Endothelial cell (in vitro differentiated cells): ENCODE data around the gene EFNB1. TPM values are rescaled to one million over a fixed set of nuclear protein-coding genes. Genes with fewer than 3 reads are reported as not detected.

Experiments used
- DNase-seq: peaks from one replicate; pipeline ENCODE4 v3.0.0; 2021; ENCODE audit warnings: low spot score
- H3K27ac Mint-ChIP-seq: one replicate; pipeline ENCODE4 v1.8.0; 2021; ENCODE audit warnings: mixed read lengths, inconsistent platforms; ENCODE audit not compliant: unreplicated experiment
- H3K27me3 Mint-ChIP-seq: one replicate; pipeline ENCODE4 v1.8.0; 2021; ENCODE audit warnings: mild to moderate bottlenecking, moderate library complexity, mixed read lengths, inconsistent platforms; ENCODE audit not compliant: unreplicated experiment
- H3K36me3 Mint-ChIP-seq: one replicate; pipeline ENCODE4 v1.8.0; 2021; ENCODE audit warnings: mild to moderate bottlenecking, low read depth, mixed read lengths, inconsistent platforms; ENCODE audit not compliant: unreplicated experiment
- H3K4me1 Mint-ChIP-seq: one replicate; pipeline ENCODE4 v1.8.0; 2021; ENCODE audit warnings: mild to moderate bottlenecking, mixed read lengths, inconsistent platforms; ENCODE audit not compliant: unreplicated experiment
- H3K4me3 Mint-ChIP-seq: one replicate; pipeline ENCODE4 v1.8.0; 2021; ENCODE audit warnings: mild to moderate bottlenecking, mixed read lengths, inconsistent platforms; ENCODE audit not compliant: unreplicated experiment
- H3K9me3 Mint-ChIP-seq: one replicate; pipeline ENCODE4 v1.8.0; 2021; ENCODE audit warnings: mixed read lengths, inconsistent platforms; ENCODE audit not compliant: unreplicated experiment
- total RNA-seq: library from RNA; stranded (reverse); fragmentation: NEBNext Ultra II Directional; extraction: Animal tissue kit (Norgen Biotek cat#: 25700); gene quantifications from one replicate; pipeline ENCODE4 v1.2.1, GENCODE V29; 2021; ENCODE audit not compliant: unreplicated experiment
- TF ChIP-seq, protein P1 (sequence below): fragments of 200-600 bp; sonication (generic); IDR thresholded peaks from one replicate; pipeline ENCODE4 v1.5.0; 2021; ENCODE audit warnings: antibody characterized with exemption; ENCODE audit not compliant: unreplicated experiment

Gene EFNB1
- total RNA-seq, 1 donor from 2014 or later = 7.8 TPM

DNA sequence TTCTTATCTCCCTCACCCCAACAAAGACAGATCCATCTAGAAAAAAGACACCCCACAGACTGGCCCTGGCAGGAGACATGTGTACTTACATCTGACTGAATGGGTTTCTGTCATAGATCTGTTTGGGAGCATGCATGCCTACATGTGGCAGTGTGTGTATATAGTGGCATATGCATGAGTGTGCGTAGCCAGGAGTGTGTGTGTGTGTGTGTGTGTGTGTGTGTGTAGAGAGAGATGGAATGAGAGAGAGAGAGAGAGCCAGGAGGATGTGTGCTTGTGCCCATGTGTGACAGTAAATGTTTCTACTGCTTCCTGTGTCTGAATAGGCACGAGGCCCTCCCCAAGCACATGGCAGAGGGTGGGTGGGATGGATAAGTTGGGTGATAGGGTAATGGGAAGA is 37.1 kb downstream of the EFNB1 start:
- no peak for DNase-seq
- Mint-ChIP-seq H3K27ac (no peak overlapping the region), H3K4me1 (no peaks in the 10 kb centered on the region), H3K4me3 (no peak overlapping the region), H3K9me3 (no peaks in the 10 kb centered on the region), H3K36me3 (no peaks in the 10 kb centered on the region), H3K27me3 (peaks cover 9% of the 10 kb centered on the region)
- TF ChIP-seq, protein P1, sequence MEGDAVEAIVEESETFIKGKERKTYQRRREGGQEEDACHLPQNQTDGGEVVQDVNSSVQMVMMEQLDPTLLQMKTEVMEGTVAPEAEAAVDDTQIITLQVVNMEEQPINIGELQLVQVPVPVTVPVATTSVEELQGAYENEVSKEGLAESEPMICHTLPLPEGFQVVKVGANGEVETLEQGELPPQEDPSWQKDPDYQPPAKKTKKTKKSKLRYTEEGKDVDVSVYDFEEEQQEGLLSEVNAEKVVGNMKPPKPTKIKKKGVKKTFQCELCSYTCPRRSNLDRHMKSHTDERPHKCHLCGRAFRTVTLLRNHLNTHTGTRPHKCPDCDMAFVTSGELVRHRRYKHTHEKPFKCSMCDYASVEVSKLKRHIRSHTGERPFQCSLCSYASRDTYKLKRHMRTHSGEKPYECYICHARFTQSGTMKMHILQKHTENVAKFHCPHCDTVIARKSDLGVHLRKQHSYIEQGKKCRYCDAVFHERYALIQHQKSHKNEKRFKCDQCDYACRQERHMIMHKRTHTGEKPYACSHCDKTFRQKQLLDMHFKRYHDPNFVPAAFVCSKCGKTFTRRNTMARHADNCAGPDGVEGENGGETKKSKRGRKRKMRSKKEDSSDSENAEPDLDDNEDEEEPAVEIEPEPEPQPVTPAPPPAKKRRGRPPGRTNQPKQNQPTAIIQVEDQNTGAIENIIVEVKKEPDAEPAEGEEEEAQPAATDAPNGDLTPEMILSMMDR = no peak

DNA sequence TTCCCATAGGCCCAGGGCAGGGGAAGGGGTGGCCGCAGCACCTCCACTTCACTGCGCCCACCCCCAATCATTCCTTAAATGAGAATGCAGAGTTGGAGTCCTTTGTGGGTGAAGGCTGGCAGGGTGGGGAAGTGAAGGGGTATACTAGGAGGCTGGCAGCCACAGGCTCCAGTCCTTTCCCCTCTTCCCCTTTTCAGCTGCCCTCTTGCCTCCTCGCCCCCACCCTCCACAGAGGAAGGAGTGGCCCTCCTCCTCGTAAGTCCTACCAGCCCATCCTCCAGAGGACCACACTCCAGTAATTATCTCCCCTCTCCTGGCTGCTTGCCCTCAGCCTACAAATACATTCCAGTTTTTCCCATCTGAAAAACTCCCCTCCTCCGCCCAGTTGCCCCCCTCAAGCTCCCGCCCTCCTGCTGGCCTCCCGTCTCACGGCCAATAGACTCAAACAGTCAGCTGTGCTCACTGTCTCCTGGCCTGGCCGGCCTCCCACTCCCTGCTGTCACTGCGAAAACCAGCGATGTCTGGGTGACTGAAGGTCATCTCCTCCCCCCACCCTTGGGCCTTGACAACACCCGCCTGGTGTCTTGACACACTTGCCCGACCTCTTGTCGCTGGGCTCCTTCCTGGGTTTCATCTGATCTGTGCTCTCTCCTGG is 38.8 kb downstream of the EFNB1 start:
- Mint-ChIP-seq H3K9me3 (no peaks in the 10 kb centered on the region), H3K27me3 (peaks cover 9% of the 10 kb centered on the region), H3K4me1 (no peaks in the 10 kb centered on the region), H3K36me3 (no peaks in the 10 kb centered on the region), H3K4me3 (no peak overlapping the region), H3K27ac (no peak overlapping the region)
- DNase-seq = no peak
- TF ChIP-seq, protein P1 = no peak

DNA sequence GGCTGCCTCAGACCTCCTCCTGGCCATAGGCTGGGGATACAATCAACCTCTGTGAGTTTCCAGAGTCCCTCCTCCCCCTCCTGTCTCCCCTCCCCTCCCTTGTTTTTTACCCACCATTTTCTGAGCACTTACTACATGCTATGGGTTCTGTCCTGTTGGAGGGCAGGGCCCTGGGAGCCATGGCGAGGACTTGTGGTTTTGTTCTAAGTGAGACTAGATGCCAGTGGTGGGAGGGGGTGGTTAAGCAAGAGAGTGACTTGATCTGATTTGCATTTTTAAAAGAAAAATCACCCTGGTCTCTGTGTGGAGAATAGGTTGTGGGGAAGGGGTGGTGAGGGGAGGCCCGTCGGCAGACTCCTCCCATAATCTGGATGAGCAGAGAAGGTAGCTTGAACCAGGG is 39.5 kb downstream of the EFNB1 start:
- H3K9me3 Mint-ChIP-seq = no peaks in the 10 kb centered on the region
- TF ChIP-seq, protein P1 = no peak
- no peak overlapping the region for H3K4me3 Mint-ChIP-seq
- H3K27me3 Mint-ChIP-seq = peaks cover 9% of the 10 kb centered on the region
- DNase-seq = no peak
- H3K4me1 Mint-ChIP-seq = no peaks in the 10 kb centered on the region
- no peaks in the 10 kb centered on the region for H3K36me3 Mint-ChIP-seq
- H3K27ac Mint-ChIP-seq = no peak overlapping the region

GRCh38 chrX:68868902-68869800 is 40.3 kb downstream of the EFNB1 start:
- TF ChIP-seq, protein P1 = no peak
- Mint-ChIP-seq H3K27ac (no peak overlapping the region), H3K4me3 (no peak overlapping the region), H3K9me3 (no peaks in the 10 kb centered on the region), H3K36me3 (no peaks in the 10 kb centered on the region), H3K4me1 (no peaks in the 10 kb centered on the region), H3K27me3 (peaks cover 9% of the 10 kb centered on the region)
- no peak for DNase-seq

- Mint-ChIP-seq H3K4me3 (no peak overlapping the region), H3K36me3 (no peaks in the 10 kb centered on the region), H3K9me3 (no peaks in the 10 kb centered on the region), H3K4me1 (no peaks in the 10 kb centered on the region), H3K27me3 (peaks cover 9% of the 10 kb centered on the region), H3K27ac (no peak overlapping the region)
- no peak for DNase-seq
- TF ChIP-seq, protein P1 = no peak
These were observed 41.5 kb downstream of the EFNB1 start for GRCh38 chrX:68870357-68870756.
